Measurements from ENCODE around the gene SLC12A9. TPM values are rescaled to one million over a fixed set of nuclear protein-coding genes. Genes with fewer than 3 reads are reported as not detected.
A peak's percentile ranks its signal among the peaks of the same experiment; 100 is the strongest.
"Not testable (repeated sequence)": the region's sequence is repeated elsewhere in the genome, so short reads cannot be mapped to it uniquely, and the experiment has no call there.

SLC12A9 gene
- total RNA-seq, 1 donor from 2014 or later, result 39.1 TPM

DNA sequence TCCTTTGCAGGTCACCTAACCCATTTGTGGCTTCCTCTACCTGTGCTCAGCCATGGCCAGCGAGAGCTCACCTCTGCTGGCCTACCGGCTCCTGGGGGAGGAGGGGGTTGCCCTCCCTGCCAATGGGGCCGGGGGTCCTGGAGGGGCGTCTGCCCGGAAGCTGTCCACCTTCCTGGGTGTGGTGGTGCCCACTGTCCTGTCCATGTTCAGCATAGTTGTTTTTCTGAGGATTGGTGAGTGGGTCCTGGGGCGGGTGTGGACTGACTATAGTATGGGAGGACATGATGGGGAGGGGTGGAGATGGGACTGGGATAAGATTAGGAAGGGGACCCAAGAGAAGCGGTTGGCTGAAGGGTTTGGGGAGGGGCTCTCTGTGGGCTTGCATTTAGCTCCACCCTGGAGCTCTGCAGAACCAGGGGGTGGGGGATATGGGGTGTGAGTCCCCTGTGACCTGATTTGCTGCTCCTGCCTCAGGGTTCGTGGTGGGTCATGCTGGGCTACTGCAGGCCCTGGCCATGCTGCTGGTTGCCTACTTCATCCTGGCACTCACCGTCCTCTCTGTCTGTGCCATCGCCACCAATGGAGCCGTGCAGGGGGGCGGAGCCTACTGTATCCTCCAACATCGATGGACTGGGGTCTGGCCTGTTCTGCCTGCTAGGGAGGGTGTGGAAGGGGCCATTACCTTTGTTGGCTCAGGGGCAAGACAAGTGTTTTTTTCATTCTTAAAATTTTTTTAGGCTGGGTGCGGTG lies 1.8 kb downstream of the SLC12A9 start:
- H3K27me3 Mint-ChIP-seq (ENCODE audit: low read depth), result no peaks in the 10 kb centered on the region
- H3K9me3 Mint-ChIP-seq, result no peaks in the 10 kb centered on the region
- TF ChIP-seq, protein P1, sequence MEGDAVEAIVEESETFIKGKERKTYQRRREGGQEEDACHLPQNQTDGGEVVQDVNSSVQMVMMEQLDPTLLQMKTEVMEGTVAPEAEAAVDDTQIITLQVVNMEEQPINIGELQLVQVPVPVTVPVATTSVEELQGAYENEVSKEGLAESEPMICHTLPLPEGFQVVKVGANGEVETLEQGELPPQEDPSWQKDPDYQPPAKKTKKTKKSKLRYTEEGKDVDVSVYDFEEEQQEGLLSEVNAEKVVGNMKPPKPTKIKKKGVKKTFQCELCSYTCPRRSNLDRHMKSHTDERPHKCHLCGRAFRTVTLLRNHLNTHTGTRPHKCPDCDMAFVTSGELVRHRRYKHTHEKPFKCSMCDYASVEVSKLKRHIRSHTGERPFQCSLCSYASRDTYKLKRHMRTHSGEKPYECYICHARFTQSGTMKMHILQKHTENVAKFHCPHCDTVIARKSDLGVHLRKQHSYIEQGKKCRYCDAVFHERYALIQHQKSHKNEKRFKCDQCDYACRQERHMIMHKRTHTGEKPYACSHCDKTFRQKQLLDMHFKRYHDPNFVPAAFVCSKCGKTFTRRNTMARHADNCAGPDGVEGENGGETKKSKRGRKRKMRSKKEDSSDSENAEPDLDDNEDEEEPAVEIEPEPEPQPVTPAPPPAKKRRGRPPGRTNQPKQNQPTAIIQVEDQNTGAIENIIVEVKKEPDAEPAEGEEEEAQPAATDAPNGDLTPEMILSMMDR (IDR thresholded peaks at IDR 0.05; ENCODE audit: unreplicated experiment), result no peak
- H3K27ac Mint-ChIP-seq, result no peak overlapping the region
- peaks cover 18% of the 10 kb centered on the region for H3K4me1 Mint-ChIP-seq
- no peak overlapping the region for H3K4me3 Mint-ChIP-seq
- no peak for DNase-seq (ENCODE audit: low spot score in 2 of 2, unreplicated experiment in 2 of 2)
- peaks cover 2% of the 10 kb centered on the region for H3K36me3 Mint-ChIP-seq

DNA sequence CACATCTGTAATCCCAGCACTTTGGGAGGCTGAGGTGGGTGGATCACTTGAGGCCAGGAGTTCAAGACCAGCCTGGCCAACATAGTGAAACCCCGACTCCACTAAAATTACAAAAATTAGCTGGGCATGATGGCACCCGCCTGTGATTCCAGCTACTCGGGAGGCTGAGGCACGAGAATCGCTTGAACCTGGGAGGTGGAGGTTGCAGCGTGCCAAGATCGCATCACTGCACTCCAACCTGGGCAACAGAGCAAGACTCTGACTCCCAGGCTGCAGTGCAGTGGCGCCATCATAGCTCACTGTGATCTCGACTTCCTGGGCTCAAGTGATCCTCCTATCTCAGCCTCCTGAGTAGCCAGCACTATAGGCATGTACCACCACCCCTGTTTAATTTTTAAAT lies 2.4 kb downstream of the SLC12A9 start:
- H3K9me3 Mint-ChIP-seq; H3K36me3 Mint-ChIP-seq; H3K4me3 Mint-ChIP-seq; H3K27me3 Mint-ChIP-seq (ENCODE audit: low read depth); H3K27ac Mint-ChIP-seq; DNase-seq (ENCODE audit: low spot score in 2 of 2, unreplicated experiment in 2 of 2): not testable (repeated sequence)
- peaks cover 18% of the 10 kb centered on the region for H3K4me1 Mint-ChIP-seq

DNA sequence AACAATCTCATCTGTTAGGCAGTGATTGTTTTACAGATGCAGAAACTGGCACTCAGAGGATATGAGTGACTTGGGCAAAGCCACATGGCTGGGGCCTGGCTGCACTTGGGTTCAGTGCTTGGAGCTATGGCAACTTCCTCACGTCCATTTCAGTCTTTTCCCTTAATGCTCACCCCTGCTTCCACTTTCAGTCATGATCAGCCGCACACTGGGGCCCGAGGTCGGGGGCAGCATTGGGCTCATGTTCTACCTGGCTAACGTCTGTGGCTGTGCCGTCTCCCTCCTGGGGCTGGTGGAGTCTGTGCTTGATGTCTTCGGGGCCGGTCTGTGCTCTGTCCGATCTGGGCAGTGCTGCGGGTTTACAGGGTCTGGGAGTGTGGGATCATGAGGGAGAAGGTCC lies 3.0 kb downstream of the SLC12A9 start:
- Mint-ChIP-seq H3K27ac (no peak overlapping the region), H3K27me3 (ENCODE audit: low read depth) (no peaks in the 10 kb centered on the region), H3K9me3 (no peaks in the 10 kb centered on the region), H3K4me3 (no peak overlapping the region), H3K4me1 (peaks cover 18% of the 10 kb centered on the region), H3K36me3 (peaks cover 9% of the 10 kb centered on the region)
- TF ChIP-seq, protein P1 (IDR thresholded peaks at IDR 0.05; ENCODE audit: unreplicated experiment), result no peak
- DNase-seq (ENCODE audit: low spot score in 2 of 2, unreplicated experiment in 2 of 2), result no peak

DNA sequence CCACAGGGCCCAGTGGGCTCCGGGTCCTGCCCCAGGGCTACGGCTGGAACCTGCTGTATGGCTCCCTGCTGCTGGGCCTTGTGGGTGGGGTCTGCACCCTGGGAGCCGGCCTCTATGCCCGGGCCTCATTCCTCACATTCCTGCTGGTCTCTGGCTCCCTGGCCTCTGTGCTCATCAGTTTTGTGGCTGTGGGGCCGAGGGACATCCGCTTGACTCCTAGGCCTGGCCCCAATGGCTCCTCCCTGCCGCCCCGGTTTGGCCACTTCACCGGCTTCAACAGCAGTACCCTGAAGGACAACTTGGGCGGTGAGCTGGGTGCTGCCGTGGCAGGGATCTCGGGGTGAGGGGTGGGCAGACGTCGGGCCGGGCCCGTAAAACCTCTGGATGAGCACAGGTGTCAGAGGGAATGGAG lies 4.4 kb downstream of the SLC12A9 start:
- Mint-ChIP-seq H3K4me1 (peaks cover 15% of the 10 kb centered on the region), H3K9me3 (no peaks in the 10 kb centered on the region), H3K36me3 (peaks cover 15% of the 10 kb centered on the region), H3K4me3 (no peak overlapping the region), H3K27me3 (ENCODE audit: low read depth) (no peaks in the 10 kb centered on the region), H3K27ac (peak overlapping the region; percentile 53)
- DNase-seq (ENCODE audit: low spot score in 2 of 2, unreplicated experiment in 2 of 2), result no peak
- TF ChIP-seq, protein P1 (IDR thresholded peaks at IDR 0.05; ENCODE audit: unreplicated experiment), result no peak

DNA sequence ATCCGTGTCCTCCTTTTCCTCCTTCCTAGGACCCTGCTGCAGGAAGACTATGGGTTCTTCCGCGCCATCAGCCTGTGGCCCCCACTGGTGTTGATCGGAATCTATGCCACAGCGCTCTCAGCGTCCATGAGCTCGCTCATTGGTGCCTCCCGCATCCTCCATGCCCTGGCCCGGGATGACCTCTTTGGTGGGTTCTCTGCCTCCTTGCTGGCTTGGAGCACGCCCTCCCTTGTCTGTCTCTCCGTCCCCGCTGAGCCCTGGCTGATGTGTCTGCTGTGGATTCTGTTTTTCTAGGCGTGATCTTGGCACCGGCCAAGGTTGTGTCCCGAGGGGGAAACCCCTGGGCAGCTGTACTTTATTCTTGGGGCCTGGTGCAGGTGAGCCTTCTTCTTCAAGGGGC lies 7.3 kb downstream of the SLC12A9 start:
- H3K36me3 Mint-ChIP-seq, result peaks cover 19% of the 10 kb centered on the region
- no peak overlapping the region for H3K27ac Mint-ChIP-seq
- DNase-seq (ENCODE audit: low spot score in 2 of 2, unreplicated experiment in 2 of 2), result no peak
- H3K4me3 Mint-ChIP-seq, result no peak overlapping the region
- no peaks in the 10 kb centered on the region for H3K9me3 Mint-ChIP-seq
- TF ChIP-seq, protein P1 (IDR thresholded peaks at IDR 0.05; ENCODE audit: unreplicated experiment), result no peak
- H3K27me3 Mint-ChIP-seq (ENCODE audit: low read depth), result no peaks in the 10 kb centered on the region
- peaks cover 8% of the 10 kb centered on the region for H3K4me1 Mint-ChIP-seq

DNA sequence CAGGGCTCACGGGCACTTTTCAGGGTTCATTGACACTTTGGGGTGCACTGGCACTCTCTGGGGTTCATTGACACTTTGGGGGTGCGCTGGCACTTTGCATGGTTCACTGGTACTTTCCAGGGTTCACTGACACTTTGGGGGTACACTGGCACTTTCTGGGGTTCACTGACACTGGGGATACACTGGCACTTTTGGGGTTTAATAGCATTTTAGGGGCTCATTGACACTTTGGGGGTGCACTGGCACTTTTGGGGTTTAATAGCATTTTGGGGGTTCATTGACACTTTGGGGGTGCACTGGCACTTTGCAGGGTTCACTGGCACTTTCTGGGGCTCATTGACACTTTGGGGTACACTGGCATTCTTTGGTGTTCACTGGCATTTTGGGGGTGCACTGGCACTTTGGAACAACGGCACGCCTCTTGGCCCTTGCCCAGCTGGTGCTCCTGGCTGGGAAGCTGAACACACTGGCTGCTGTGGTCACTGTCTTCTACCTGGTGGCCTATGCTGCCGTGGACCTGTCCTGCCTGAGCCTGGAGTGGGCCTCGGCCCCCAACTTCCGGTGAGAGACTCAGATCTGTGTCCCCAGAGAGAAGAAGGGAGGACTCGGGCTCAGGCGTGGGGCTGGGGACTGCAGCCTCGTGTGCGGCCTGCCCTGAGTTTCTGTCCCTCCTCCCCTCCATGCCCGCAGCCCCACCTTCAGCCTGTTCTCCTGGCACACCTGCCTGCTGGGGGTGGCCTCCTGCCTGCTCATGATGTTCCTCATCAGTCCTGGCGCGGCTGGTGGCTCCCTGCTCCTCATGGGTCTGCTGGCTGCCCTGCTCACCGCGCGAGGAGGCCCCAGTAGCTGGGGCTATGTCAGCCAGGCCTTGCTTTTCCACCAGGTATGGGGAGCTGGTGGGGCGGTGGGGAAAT lies 8.4 kb downstream of the SLC12A9 start:
- Mint-ChIP-seq H3K4me3 (no peak overlapping the region), H3K27ac (no peak overlapping the region), H3K9me3 (no peaks in the 10 kb centered on the region), H3K36me3 (peaks cover 19% of the 10 kb centered on the region), H3K27me3 (ENCODE audit: low read depth) (no peaks in the 10 kb centered on the region), H3K4me1 (peaks cover 8% of the 10 kb centered on the region)
- no peak for DNase-seq (ENCODE audit: low spot score in 2 of 2, unreplicated experiment in 2 of 2)
- TF ChIP-seq, protein P1 (IDR thresholded peaks at IDR 0.05; ENCODE audit: unreplicated experiment), result no peak

Data from mesothelial cell of epicardium (in vitro differentiated cells).